IPS DF 6.9 (cell line): ENCODE results near the gene C18orf32.

Experiments used
- DNase-seq: peaks from one replicate; pipeline ENCODE4 v3.0.0-alpha.2; 2013; ENCODE audit warnings: low read depth, low spot score
- H3K27ac ChIP-seq: one replicate; pipeline ENCODE4 v1.5.1; 2013; ENCODE audit warnings: low read length, control low read depth
- H3K27me3 ChIP-seq: 2 replicates; pipeline ENCODE4 v1.6.1; 2013; ENCODE audit warnings: mild to moderate bottlenecking, low read length; ENCODE audit not compliant: control insufficient read depth, insufficient read depth
- H3K36me3 ChIP-seq: 2 replicates; pipeline ENCODE4 v1.6.1; 2013; ENCODE audit warnings: low read length; ENCODE audit not compliant: control insufficient read depth, insufficient read depth
- H3K4me1 ChIP-seq: 2 replicates; pipeline ENCODE4 v1.6.1; 2013; ENCODE audit warnings: low read length; ENCODE audit not compliant: control insufficient read depth, insufficient read depth
- H3K4me3 ChIP-seq: 2 replicates; pipeline ENCODE4 v1.5.1; 2013; ENCODE audit warnings: mild to moderate bottlenecking, low read length
- H3K9me3 ChIP-seq: 2 replicates; pipeline ENCODE4 v1.6.1; 2013; ENCODE audit warnings: low read length, inconsistent platforms; ENCODE audit not compliant: control insufficient read depth, insufficient read depth
- WGBS: extraction: QIAGEN DNeasy Blood & Tissue Kit; methylation state at CpG from one replicate; pipeline ENCODE4 v1.1.7; 2013; ENCODE audit warnings: mixed read lengths, missing lambda C conversion rate; ENCODE audit not compliant: insufficient read length, insufficient coverage; 5-methylcytosine and 5-hydroxymethylcytosine counted together

C18orf32 gene

DNA sequence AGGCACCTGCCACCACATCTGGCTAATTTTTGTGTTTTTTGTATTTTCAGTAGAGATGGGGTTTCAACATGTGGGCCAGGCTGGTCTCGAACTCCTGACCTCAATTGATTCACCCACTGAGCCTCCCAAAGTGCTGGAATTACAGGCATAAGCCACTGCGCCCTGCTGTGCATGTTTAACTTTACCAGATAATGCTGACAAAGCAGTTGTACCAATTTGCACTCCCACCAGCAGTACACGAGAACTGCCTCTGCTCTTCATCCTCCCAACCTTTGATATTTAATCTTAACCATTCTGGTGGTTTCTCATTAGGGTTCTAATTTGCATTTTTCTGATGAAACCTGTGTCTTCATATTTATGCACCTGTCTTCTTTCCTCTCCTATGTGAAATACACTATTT lies 14.6 kb downstream of the C18orf32 start:
- DNase-seq: no peak
- H3K4me3 ChIP-seq: no peak overlapping the region
- H3K36me3 ChIP-seq: no peaks in the 10 kb centered on the region
- no peaks in the 10 kb centered on the region for H3K4me1 ChIP-seq
- WGBS: no CpG with 5 or more reads among the region's 3 CpGs
- no peaks in the 10 kb centered on the region for H3K9me3 ChIP-seq
- no peaks in the 10 kb centered on the region for H3K27me3 ChIP-seq
- H3K27ac ChIP-seq: no peak overlapping the region

DNA sequence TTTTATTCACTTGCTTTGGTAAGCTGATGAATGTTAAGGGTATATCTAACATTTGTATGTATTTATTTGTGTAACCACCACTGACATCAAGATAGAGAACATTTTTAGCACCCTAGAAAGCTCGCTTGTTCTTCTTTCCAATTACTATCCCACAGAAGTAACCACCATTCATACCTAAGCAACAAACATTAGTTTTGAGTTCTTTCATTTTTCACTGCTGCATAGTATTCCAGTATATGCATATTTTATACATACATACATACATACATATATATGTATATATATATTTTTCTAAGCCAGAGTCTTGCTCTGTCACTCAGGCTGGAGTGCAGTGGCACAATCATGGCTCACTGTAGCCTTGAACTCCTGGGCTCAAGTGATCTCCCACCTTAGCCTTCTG lies 15.5 kb downstream of the C18orf32 start:
- H3K27me3 ChIP-seq: no peaks in the 10 kb centered on the region
- no peak for DNase-seq
- H3K36me3 ChIP-seq: no peaks in the 10 kb centered on the region
- no peak overlapping the region for H3K4me3 ChIP-seq
- H3K9me3 ChIP-seq: no peaks in the 10 kb centered on the region
- H3K27ac ChIP-seq: no peak overlapping the region
- no CpG with 5 or more reads among the region's 1 CpG for WGBS
- H3K4me1 ChIP-seq: no peaks in the 10 kb centered on the region

DNA sequence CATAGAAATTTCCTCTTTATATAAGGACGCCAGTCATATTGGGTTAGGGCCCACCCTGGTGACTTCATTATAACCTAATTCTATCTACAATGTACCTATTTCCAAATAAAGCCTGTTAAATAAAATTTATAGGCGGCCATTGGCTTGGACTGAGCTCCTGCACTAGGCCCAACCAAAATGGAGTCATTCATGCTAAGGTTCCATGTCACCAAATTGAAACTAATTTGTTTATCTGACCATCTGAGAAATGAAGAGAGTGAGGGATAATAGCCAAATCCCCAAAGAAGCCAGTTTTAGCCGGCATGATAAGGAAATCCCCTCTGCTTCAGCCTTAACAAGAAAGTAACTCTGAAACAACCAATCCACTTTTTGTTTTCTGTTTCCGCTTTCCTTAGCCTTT lies 19.4 kb downstream of the C18orf32 start:
- no peaks in the 10 kb centered on the region for H3K36me3 ChIP-seq
- H3K4me3 ChIP-seq: no peak overlapping the region
- H3K27me3 ChIP-seq: no peaks in the 10 kb centered on the region
- no CpG with 5 or more reads among the region's 4 CpGs for WGBS
- H3K4me1 ChIP-seq: peaks cover 6% of the 10 kb centered on the region; the same call in 1 of the 2 replicates
- no peaks in the 10 kb centered on the region for H3K9me3 ChIP-seq
- H3K27ac ChIP-seq: no peak overlapping the region
- DNase-seq: no peak

DNA sequence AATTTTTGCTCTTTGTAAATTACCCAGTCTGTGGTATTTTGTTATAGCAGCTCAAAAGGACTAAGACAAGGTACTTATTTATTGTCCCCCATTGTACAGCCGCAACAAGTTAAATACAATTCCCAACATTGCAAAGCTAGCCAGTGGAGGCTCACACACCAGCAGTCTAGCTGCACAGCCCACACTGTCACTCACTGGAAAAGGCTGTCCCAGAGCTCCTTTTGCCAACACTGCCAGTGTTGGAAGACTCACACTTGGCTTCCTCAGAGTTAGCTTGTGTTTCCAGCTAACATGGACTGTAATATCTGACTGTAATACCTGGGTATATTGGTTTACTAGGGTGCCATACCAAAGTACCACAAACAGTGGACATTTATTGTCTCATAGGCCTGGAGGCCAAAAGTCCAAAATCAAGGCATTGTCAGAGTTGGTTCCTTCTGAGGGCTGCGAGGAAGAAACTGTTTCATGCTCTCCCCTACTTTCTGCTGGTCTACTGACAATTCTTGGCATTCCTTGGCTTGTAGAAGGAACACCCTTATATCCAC lies 19.9 kb downstream of the C18orf32 start:
- H3K4me3 ChIP-seq: no peak overlapping the region
- no peaks in the 10 kb centered on the region for H3K27me3 ChIP-seq
- no peaks in the 10 kb centered on the region for H3K9me3 ChIP-seq
- H3K27ac ChIP-seq: no peak overlapping the region
- H3K36me3 ChIP-seq: no peaks in the 10 kb centered on the region
- no peak for DNase-seq
- WGBS: no CpG with 5 or more reads among the region's 2 CpGs
- H3K4me1 ChIP-seq: peaks cover 6% of the 10 kb centered on the region; the same call in 1 of the 2 replicates

DNA sequence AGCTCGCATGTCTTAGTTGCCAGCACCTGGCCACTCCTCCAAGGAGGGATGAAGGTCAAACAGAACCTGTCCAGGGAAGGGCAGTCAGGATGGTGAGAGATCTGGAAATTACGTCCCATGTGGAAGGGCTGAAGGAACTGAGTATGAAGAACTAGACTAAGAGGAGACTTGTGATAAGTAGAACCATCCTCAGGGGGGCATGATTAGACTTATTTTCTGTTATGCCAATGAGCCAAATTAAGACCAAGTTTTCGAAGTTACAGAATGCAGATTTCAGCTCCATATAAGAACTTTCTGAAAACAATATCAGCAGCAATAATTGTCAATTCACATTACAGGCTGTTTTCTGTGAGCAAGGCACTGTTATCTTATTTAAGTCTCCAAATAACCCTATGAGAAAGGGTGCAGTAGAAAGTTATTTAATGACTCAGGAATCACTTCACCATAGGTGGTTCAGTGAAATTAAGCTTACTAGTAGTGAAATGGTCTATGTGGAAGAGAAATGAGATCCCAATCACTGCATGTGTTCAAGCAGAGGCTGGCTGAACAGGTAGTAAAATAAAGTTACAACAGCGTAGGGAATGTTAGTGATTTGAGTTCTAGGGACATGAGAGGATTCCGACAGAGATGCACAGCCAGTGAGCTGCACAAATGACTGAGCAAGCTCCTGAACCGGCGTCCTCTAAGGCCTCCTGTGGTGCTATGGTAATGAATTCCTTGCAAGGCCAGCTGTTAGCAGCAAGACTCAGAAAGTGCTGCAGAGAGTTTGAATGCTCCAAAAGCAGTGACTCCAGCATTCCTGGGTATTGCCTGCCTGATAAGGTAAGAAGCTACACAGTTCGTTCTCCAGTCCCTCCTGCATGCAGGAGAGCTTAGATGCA lies 22.1 kb downstream of the C18orf32 start:
- no peak overlapping the region for H3K4me3 ChIP-seq
- no peaks in the 10 kb centered on the region for H3K36me3 ChIP-seq
- DNase-seq: peak; percentile 67
- no peaks in the 10 kb centered on the region for H3K27me3 ChIP-seq
- H3K4me1 ChIP-seq: peaks cover 6% of the 10 kb centered on the region; the same call in 1 of the 2 replicates
- no CpG with 5 or more reads among the region's 8 CpGs for WGBS
- no peak overlapping the region for H3K27ac ChIP-seq
- H3K9me3 ChIP-seq: no peaks in the 10 kb centered on the region

DNA sequence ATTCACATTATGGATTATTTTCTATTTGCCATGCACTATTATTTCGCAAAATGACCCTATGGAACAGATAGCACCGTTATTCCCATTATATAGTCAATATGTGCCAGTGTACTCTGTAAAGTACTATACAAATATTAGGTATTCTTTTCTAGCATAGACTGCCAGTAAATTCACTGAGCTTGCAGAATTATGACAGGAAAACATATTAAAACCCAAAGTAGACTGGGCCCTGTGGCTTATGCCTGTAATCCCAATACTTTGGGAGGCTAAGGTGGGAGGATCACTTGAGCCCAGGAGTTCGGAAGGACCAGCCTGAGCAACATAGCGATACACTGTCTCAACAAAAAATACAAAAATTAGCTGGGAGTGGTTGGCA lies 25.4 kb downstream of the C18orf32 start:
- no peak for DNase-seq
- Histone ChIP-seq H3K4me1 (peaks cover 6% of the 10 kb centered on the region; the same call in 1 of the 2 replicates), H3K4me3 (no peak overlapping the region), H3K27me3 (no peaks in the 10 kb centered on the region), H3K36me3 (no peaks in the 10 kb centered on the region), H3K9me3 (no peaks in the 10 kb centered on the region), H3K27ac (no peak overlapping the region)
- no CpG with 5 or more reads among the region's 4 CpGs for WGBS

DNA sequence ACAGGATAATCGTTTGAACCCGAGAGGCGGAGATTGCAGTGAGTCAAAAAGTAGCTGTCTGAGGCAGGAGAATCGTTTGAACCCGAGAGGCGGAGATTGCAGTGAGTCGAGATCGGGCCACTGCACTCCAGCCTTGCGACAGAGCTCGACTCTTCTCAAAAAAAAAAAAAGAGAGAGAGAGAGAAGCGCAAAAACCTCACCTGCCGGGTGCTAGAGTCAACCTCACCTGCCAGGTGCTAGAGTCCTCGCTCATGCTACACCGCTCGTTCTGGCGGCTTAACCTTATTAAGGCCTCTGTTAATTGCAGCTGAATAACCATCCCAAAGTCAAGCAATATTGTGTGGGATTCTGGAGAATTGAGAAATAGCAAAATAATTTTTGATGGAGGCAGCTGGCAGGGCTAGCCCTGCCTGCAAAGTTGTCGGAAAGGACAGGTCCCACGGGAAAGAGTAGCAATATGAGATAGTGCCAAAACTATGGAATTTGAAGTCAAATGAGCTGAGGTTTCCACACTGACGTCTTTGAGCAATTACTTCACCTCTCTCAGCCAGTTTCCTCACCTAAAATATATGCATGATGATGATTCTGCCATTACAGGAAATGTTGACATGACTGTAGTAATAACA lies 25.9 kb downstream of the C18orf32 start:
- DNase-seq: no peak
- no peak overlapping the region; the same call in 1 of the 2 replicates for H3K4me3 ChIP-seq
- H3K27me3 ChIP-seq: no peaks in the 10 kb centered on the region
- H3K36me3 ChIP-seq: no peaks in the 10 kb centered on the region
- WGBS: no CpG with 5 or more reads among the region's 19 CpGs
- H3K4me1 ChIP-seq: peaks cover 6% of the 10 kb centered on the region; the same call in 1 of the 2 replicates
- H3K9me3 ChIP-seq: no peaks in the 10 kb centered on the region
- no peak overlapping the region for H3K27ac ChIP-seq

DNA sequence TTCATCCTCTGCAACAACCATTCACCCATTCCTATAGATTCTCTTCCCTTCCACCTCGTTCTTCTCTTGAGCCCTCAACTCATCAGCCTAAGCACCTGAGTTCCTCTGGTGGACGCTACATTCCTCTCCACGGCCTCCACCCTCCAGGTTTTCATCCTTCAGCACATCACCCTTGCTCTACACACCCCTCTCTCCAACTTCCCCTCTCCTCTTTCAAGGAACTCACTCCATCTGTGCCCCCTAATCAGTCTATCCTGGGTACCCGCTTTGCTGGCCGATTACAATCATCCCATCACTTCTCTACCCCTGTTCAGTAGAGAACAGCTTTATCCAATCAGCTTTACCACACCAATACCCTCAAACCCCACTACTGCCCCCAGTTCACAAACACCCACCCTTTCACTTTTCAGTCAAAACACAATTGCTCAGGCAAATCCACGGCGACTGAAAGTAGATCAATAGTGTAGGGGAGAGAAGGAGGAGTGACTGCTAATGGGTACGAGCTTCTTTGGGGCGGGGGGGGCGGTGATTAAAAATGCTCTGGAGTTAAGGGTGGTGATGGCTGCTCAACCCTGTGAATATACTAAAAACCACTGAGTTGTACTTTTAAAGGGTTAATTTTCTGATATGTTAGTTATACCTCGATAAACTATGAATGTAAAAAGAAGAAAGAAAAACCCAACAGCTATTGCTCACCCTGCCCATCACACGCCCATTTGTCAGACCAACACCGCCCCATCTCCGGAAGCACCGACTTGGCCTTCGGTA lies 27.4 kb downstream of the C18orf32 start:
- Histone ChIP-seq H3K27me3 (no peaks in the 10 kb centered on the region), H3K36me3 (no peaks in the 10 kb centered on the region), H3K27ac (no peak overlapping the region), H3K9me3 (no peaks in the 10 kb centered on the region), H3K4me1 (0 out of 2 replicates have a peak, but pooled peaks cover 1% of the 10 kb centered on the region), H3K4me3 (peak overlapping the region; percentile 94)
- no peak for DNase-seq
- no CpG with 5 or more reads among the region's 16 CpGs for whole genome bisulfite sequencing

DNA sequence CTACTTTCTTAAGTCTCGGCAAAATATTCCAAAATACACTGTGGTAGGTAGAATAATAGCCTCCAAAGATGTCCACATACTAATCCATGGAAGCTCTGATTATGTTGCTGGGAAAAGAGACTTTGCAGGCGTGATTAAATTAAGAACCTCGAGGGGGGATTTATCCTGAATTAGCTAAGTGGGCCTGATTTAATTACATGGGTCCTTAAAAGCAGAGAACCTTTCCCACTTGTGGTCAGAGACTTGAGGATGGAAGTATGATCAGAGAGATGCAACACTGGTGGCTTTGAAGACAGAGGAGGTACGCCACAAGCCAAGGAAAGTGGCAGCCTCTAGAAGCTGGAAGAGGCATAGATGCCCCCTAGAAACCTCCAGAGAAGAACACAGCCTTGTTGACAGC lies 29.4 kb downstream of the C18orf32 start:
- no CpG with 5 or more reads among the region's 4 CpGs for WGBS
- H3K9me3 ChIP-seq: no peaks in the 10 kb centered on the region
- no peak overlapping the region for H3K4me3 ChIP-seq
- H3K4me1 ChIP-seq: no peaks in the 10 kb centered on the region
- no peaks in the 10 kb centered on the region for H3K36me3 ChIP-seq
- no peaks in the 10 kb centered on the region for H3K27me3 ChIP-seq
- no peak overlapping the region for H3K27ac ChIP-seq
- no peak for DNase-seq

DNA sequence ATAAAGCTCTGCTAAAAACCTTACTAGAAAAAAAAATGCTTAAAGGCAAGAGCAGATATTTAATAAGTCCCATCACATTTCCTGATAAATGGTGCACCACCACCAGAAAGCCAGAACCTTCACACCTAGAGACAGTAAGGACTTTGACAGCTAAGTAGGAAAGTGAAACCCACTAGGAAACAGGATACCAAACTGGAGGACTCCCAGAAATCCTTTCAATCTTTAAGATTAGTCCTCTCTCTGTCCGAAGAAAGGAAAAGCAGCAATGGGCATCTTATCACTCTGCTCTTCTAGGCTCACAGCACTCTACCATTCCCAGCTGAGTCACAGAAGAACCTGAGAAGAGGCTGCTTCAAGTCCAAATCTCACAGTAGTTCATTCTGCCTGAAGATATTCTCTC lies 30.2 kb downstream of the C18orf32 start:
- no peak for DNase-seq
- no peak overlapping the region for H3K4me3 ChIP-seq
- no peaks in the 10 kb centered on the region for H3K36me3 ChIP-seq
- H3K9me3 ChIP-seq: no peaks in the 10 kb centered on the region
- WGBS: no CpG with 5 or more reads among the region's 1 CpG
- no peak overlapping the region for H3K27ac ChIP-seq
- H3K4me1 ChIP-seq: no peaks in the 10 kb centered on the region
- H3K27me3 ChIP-seq: no peaks in the 10 kb centered on the region
